Neural progenitor cell (in vitro differentiated cells): ENCODE data around the gene COQ3. TPM values are rescaled to one million over a fixed set of nuclear protein-coding genes. Genes with fewer than 3 reads are reported as not detected.

Source experiments
- DNase-seq: peaks from one replicate; pipeline ENCODE4 v3.0.0-alpha.2; 2016; ENCODE audit warnings: low spot score
- H2AFZ ChIP-seq: fragments of 200-600 bp; sonication (generic); replicated peaks from 2 replicates; pipeline ENCODE4 v1.6.1; 2016; ENCODE audit warnings: antibody characterized with exemption
- H3F3A ChIP-seq: fragments of 200-600 bp; sonication (generic); 2 replicates; pipeline ENCODE4 v1.6.1; 2016; ENCODE audit warnings: antibody characterized with exemption, low read depth
- H3K27ac ChIP-seq: fragments of 200-600 bp; sonication (generic); 2 replicates; pipeline ENCODE4 v1.5.1; 2016; ENCODE audit warnings: mild to moderate bottlenecking
- H3K27me3 ChIP-seq: fragments of 200-600 bp; sonication (generic); 2 replicates; pipeline ENCODE4 v1.6.1; 2016; ENCODE audit warnings: mild to moderate bottlenecking, moderate library complexity
- H3K36me3 ChIP-seq: fragments of 200-600 bp; sonication (generic); 2 replicates; pipeline ENCODE4 v1.5.1; 2016
- H3K4me1 ChIP-seq: fragments of 200-600 bp; sonication (generic); 2 replicates; pipeline ENCODE4 v1.6.1; 2016; ENCODE audit warnings: mixed run types
- H3K4me2 ChIP-seq: fragments of 200-600 bp; sonication (generic); 2 replicates; pipeline ENCODE4 v1.6.1; 2016
- H3K4me3 ChIP-seq: fragments of 200-600 bp; sonication (generic); 2 replicates; pipeline ENCODE4 v1.5.1; 2016
- H3K79me2 ChIP-seq: fragments of 200-600 bp; sonication (generic); 2 replicates; pipeline ENCODE4 v1.6.1; 2016; ENCODE audit warnings: low read depth
- H3K9ac ChIP-seq: fragments of 200-600 bp; sonication (generic); 2 replicates; pipeline ENCODE4 v1.6.1; 2016
- H3K9me3 ChIP-seq: fragments of 200-600 bp; sonication (generic); 2 replicates; pipeline ENCODE4 v1.5.1; 2016; ENCODE audit warnings: low read depth
- H4K20me1 ChIP-seq: fragments of 200-600 bp; sonication (generic); 2 replicates; pipeline ENCODE4 v1.6.1; 2016; ENCODE audit warnings: low read depth
- H3K27ac Mint-ChIP-seq: 3 replicates; pipeline ENCODE4 v1.8.0; 2021; ENCODE audit warnings: mixed read lengths
- H3K27me3 Mint-ChIP-seq: 2 replicates; pipeline ENCODE4 v1.8.0; 2022; ENCODE audit warnings: low read depth, mild to moderate bottlenecking, inconsistent platforms, moderate library complexity, mixed read lengths; ENCODE audit not compliant: insufficient read depth
- H3K36me3 Mint-ChIP-seq: 3 replicates; pipeline ENCODE4 v1.8.0; 2021; ENCODE audit warnings: mixed read lengths
- H3K4me1 Mint-ChIP-seq: 3 replicates; pipeline ENCODE4 v1.8.0; 2021; ENCODE audit warnings: mixed read lengths
- H3K4me3 Mint-ChIP-seq: 3 replicates; pipeline ENCODE4 v1.8.0; 2021; ENCODE audit warnings: mild to moderate bottlenecking, moderate library complexity, mixed read lengths
- H3K9me3 Mint-ChIP-seq: 3 replicates; pipeline ENCODE4 v1.8.0; 2020; ENCODE audit warnings: mixed read lengths
- EZH2 ChIP-seq: fragments of 200-600 bp; sonication (generic); IDR thresholded peaks from 2 replicates; pipeline ENCODE4 v1.6.1; 2017; ENCODE audit warnings: antibody characterized with exemption, mild to moderate bottlenecking, moderate library complexity
- EZH2phosphoT487 ChIP-seq: fragments of 200-600 bp; sonication (generic); IDR thresholded peaks from 2 replicates; pipeline ENCODE4 v1.6.1; 2017; ENCODE audit warnings: antibody characterized with exemption
- total RNA-seq: library from RNA; depleted of rRNA; stranded (reverse); fragments of >200 nt; gene quantifications from 2 replicates; pipeline ENCODE4 v1.2.3, GENCODE V29; 2015; ENCODE audit warnings: low replicate concordance
- TF ChIP-seq, protein P1 (sequence below): fragments of 200-600 bp; sonication (generic); IDR thresholded peaks from 2 replicates; pipeline ENCODE4 v1.5.1; 2017; ENCODE audit warnings: antibody characterized with exemption, mild to moderate bottlenecking

The COQ3 gene
- total RNA-seq, 1 donor from 2014 or later: 16.2 TPM

DNA sequence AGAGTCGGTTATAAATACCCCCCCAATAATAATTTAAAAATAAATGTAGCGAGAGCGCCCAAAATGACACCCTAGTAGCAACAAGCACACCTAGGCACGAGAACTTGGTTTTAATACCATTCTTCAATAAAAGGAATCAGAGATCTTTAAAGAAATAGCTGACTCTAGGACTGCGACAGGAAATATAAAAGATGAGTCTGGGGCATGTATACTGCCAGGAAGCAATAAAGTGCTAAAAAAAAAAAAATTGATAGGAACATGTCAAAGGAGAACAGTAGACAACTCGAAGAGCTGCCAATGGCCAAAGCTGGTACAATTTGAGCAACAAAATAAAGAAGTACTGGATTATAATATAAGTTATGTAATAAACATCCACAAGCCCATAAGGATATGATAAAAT lies 28.9 kb upstream of the COQ3 start:
- Histone ChIP-seq H3K4me3 (peak overlapping the region; percentile 86), H3K79me2 (peaks cover 78% of the 10 kb centered on the region), H3K36me3 (no peaks in the 10 kb centered on the region), H4K20me1 (peaks cover 67% of the 10 kb centered on the region), H3K9ac (no peak overlapping the region), H3F3A (peaks cover 18% of the 10 kb centered on the region), H3K4me2 (peak overlapping the region; percentile 92), H3K9me3 (no peaks in the 10 kb centered on the region), H3K4me1 (peaks cover 21% of the 10 kb centered on the region), H3K27me3 (no peaks in the 10 kb centered on the region), H2AFZ (no peak overlapping the region), H3K27ac (no peak overlapping the region)
- Mint-ChIP-seq H3K27me3 (no peaks in the 10 kb centered on the region), H3K4me3 (no peak overlapping the region), H3K27ac (no peak overlapping the region), H3K36me3 (peaks cover 29% of the 10 kb centered on the region), H3K9me3 (no peaks in the 10 kb centered on the region), H3K4me1 (peaks cover 48% of the 10 kb centered on the region)
- no peak for DNase-seq
- TF ChIP-seq, protein P1, sequence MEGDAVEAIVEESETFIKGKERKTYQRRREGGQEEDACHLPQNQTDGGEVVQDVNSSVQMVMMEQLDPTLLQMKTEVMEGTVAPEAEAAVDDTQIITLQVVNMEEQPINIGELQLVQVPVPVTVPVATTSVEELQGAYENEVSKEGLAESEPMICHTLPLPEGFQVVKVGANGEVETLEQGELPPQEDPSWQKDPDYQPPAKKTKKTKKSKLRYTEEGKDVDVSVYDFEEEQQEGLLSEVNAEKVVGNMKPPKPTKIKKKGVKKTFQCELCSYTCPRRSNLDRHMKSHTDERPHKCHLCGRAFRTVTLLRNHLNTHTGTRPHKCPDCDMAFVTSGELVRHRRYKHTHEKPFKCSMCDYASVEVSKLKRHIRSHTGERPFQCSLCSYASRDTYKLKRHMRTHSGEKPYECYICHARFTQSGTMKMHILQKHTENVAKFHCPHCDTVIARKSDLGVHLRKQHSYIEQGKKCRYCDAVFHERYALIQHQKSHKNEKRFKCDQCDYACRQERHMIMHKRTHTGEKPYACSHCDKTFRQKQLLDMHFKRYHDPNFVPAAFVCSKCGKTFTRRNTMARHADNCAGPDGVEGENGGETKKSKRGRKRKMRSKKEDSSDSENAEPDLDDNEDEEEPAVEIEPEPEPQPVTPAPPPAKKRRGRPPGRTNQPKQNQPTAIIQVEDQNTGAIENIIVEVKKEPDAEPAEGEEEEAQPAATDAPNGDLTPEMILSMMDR: no peak
- no peak for TF ChIP-seq EZH2phosphoT487
- no peak for TF ChIP-seq EZH2

DNA sequence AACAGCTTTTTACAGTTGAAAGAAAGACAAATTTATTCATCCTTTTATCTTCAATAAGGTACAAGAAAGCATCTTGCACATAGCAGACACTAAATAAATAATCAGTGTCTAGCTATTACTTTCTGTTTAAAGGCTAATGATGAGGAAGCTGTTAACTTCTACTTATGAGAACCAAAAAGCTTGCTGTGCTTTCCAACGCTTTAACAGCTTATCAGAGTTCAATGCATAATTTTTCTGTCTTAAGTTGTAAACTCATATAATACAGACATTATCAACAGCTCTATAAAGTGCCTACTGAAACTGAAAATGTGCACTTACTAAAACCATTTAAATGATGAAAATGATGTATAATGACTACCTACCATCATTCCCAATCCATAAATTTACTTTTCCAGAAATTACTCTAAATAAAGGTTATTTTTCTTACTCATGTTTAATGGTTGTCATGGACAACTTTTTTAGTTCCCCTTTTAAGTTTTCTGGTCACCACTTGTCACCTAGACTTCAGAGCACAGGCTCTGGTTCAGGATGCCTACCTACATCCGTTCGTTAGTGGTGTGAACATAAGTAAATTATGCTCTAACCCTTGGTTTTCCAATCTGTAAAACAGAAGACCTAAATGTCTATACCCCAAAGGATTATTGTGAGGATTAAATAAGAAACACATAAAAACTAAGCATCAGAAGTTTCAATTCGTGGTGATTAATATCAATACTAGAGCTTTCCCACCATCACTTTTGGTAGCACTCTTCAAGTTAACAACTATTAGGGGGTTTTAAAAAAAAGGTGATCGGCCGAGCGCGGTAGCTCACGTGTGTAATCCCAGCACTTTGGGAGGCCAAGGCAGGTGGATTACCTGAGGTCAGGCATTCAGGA lies 23.1 kb upstream of the COQ3 start:
- H3K36me3 Mint-ChIP-seq: peaks cover 30% of the 10 kb centered on the region
- no peak overlapping the region for H2AFZ ChIP-seq
- no peaks in the 10 kb centered on the region for H3K9me3 Mint-ChIP-seq

DNA sequence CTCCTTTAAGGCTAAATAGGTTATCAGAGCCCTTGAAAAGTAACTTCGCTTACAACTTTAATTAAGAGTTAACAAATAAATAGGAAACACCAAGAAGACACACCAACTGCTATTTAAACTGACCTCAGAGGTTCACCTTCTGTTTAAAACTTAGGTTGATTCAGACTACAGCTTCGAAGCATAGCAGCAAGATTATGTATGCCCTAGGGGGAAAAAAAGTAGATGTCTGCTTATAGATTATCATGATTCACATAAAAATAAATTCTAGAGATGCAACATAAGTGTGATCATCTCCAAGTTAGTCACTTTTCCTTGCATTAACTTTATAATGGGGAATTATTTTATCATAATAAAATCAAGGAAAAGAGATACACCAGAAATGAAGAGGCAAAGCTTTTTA lies 22.2 kb upstream of the COQ3 start:
- Mint-ChIP-seq H3K9me3 (no peaks in the 10 kb centered on the region), H3K4me1 (peaks cover 10% of the 10 kb centered on the region), H3K36me3 (peaks cover 23% of the 10 kb centered on the region), H3K27me3 (no peaks in the 10 kb centered on the region), H3K4me3 (no peak overlapping the region), H3K27ac (no peak overlapping the region)
- Histone ChIP-seq H3K4me1 (no peaks in the 10 kb centered on the region), H3K4me3 (no peak overlapping the region), H3K27me3 (no peaks in the 10 kb centered on the region), H3K27ac (peak overlapping the region; percentile 25), H3K9me3 (no peaks in the 10 kb centered on the region), H4K20me1 (peaks cover 93% of the 10 kb centered on the region), H3K79me2 (peaks cover 100% of the 10 kb centered on the region), H2AFZ (no peak overlapping the region), H3K9ac (no peak overlapping the region), H3K4me2 (no peak overlapping the region), H3F3A (no peaks in the 10 kb centered on the region), H3K36me3 (peaks cover 7% of the 10 kb centered on the region)
- DNase-seq: no peak
- TF ChIP-seq EZH2: no peak
- TF ChIP-seq, protein P1: no peak
- no peak for TF ChIP-seq EZH2phosphoT487

More for the DNA sequence above, 23.1 kb upstream of the COQ3 start:
- Histone ChIP-seq H3F3A (no peaks in the 10 kb centered on the region), H3K4me2 (no peak overlapping the region), H3K27me3 (no peaks in the 10 kb centered on the region), H3K4me1 (no peaks in the 10 kb centered on the region), H3K9ac (no peak overlapping the region), H3K9me3 (no peaks in the 10 kb centered on the region), H3K36me3 (peaks cover 7% of the 10 kb centered on the region), H4K20me1 (peaks cover 93% of the 10 kb centered on the region), H3K4me3 (no peak overlapping the region), H3K27ac (no peak overlapping the region), H3K79me2 (peaks cover 100% of the 10 kb centered on the region)
- Mint-ChIP-seq H3K27me3 (no peaks in the 10 kb centered on the region), H3K27ac (no peak overlapping the region), H3K4me1 (peaks cover 13% of the 10 kb centered on the region), H3K4me3 (no peak overlapping the region)
- no peak for DNase-seq
- TF ChIP-seq EZH2 (no peak), EZH2phosphoT487 (no peak)
- TF ChIP-seq, protein P1: no peak
